Posterior vena cava (tissue), 2 donors: ENCODE measurements around the gene PSME1. TPM values are rescaled to one million over a fixed set of nuclear protein-coding genes. Genes with fewer than 3 reads are reported as not detected.

Experiments used
- DNase-seq: peaks from one replicate; pipeline ENCODE4 v3.0.0-alpha.2; 2020; ENCODE audit warnings: low spot score
- intact Hi-C, 2 donors: fragments of 100-400 bp; cut with DNase I; formaldehyde crosslinking; loops; one replicate each; pipeline versions ENCODE4 v1.14.1 to v1.14.2; 2022 to 2023
- total RNA-seq, 2 donors: library from RNA; stranded (reverse); fragmentation: NEBNext Ultra II Directional; extraction: Animal tissue kit (Norgen Biotek cat#: 25700); gene quantifications; one replicate each; pipeline ENCODE4 v1.2.1, GENCODE V29; 2021
- donor health status: DM: yes; HTN: yes; CAD: no.
- donor health status: DM: yes; HTN: yes; CAD: no.

Gene PSME1
- total RNA-seq, 2 donors from 2014 or later: 114 to 119 TPM

DNA sequence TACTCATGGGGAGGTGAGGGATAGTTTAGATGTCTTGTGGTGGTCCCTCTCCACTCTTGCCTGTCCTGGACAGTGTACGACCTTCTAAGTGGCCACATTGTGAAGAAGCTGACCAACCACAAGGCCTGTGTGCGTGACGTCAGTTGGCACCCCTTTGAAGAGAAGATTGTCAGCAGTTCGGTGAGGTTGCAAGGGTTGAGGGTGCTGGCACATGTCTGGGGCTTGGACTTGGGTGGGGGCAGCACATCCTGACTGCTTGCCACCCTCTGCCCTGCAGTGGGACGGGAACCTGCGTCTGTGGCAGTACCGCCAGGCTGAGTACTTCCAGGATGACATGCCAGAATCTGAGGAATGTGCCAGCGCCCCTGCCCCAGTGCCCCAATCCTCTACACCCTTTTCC lies 13.1 kb upstream of the PSME1 start:
- intact Hi-C loops: no loop called here
- DNase-seq: no peak

DNA sequence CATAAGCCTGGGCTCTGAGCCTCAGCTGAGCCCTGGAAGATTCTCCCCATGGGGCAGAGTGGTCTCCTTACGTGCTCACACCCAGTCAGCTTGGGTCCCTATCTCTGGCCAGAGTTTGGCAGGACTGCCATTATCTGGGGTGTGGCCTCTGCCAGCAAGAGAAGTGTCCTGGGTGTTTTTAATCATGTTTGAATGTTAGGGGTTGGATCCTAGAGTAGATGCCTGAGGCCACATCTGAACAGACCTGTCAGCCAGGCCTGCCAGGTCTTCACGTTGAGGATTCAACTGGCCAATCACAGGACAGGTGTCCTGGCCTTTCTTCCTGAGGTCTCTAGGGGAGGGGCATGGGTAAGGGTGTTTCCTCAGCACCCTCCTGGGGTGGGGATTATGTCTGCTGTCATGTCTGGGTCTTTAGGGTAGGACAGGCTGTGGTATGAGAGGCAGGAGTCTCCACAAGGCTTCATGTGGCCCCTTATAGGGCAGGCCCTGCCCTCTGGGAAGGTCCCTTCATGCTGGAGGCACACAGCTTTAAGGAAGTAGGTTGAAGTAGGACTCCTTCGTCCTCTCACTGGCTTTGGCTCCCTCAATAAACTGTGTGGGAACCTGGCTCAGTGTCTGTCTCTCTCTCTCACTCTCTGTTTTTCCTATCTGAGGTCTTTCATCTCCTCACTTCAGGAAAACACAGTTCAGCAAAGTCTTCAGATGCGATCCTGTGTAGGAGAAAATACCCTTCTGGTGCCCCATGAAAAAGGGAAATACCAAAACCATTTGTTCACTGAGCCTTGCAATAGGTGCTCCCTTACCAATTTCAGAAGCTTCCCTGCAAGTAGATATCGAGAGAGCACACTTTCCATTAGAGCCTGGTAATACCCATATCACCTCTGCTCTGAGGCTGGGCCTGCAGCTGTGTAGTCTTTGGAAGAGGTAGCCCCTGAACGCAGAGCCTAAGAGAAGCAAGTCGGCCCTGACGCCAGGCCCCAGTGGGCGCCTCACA lies 12.3 kb upstream of the PSME1 start:
- intact Hi-C loops: no loop called here
- no peak for DNase-seq

DNA sequence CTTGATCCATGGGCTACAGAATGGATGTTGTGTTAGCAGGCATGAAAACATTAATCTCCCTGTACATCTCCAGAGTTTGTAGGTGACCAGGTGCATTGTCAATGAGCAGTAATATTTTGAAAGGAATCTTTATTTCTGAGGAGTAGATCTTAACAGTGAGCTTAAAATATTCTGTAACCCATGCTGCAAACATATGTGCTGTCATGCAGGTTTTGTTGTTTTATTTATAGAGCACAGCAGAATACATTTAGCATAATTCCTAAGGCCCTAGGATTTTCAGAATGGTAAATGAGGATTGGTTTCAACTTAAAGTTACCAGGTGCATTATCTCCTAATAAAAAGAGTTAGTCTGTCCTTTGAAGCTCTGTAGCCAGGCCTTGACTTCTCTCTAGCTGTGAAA lies 9.1 kb upstream of the PSME1 start:
- intact Hi-C loops: no loop called here
- DNase-seq: no peak

DNA sequence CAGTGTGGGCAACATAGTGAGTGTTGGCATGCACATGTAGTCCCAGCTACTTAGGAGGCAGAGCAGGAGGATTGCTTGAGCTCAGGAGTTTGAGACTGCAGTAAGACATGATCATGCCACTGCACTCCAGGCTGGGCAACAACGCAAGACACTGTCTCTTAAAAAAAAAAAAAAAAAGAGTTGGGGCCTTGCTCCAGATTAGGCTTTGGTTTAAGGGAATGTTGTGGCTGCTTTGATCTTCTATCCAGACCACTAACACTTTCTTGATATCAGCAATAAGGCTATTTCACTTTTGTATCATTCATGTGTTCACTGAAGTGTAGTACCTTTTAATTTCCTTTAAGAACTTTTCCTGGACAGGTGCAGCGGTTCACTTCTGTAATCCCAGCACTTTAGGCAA lies 8.3 kb upstream of the PSME1 start:
- intact Hi-C loops: no loop called here
- DNase-seq: no peak

DNA sequence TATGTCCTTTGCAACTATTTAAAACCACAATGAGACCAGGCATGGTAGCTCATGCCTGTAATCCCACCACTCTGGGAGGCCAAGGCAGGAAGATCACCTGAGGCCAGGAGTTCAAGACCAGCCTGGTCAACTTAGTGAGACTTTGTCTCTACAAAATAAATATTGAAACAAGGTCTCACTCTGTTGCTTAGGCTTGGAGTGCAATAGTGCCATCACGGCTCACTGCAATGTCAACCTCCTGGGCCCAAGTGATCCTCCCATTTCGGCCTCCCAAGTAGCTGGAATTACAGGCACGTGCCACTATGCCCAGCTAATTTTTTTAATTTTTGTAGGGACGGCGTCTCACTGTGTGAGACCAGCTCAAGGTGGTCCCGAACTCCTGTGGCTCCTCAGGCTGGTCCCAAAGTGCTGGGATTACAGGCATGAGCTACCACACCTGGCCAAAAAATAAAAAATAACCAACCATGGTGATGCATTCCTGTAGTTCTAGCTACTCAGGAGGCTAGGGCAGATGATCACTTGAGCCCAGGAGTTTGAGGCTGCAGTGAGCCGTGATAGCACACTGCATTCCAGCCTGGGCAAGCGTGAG lies 6.5 kb upstream of the PSME1 start:
- DNase-seq: no peak

DNA sequence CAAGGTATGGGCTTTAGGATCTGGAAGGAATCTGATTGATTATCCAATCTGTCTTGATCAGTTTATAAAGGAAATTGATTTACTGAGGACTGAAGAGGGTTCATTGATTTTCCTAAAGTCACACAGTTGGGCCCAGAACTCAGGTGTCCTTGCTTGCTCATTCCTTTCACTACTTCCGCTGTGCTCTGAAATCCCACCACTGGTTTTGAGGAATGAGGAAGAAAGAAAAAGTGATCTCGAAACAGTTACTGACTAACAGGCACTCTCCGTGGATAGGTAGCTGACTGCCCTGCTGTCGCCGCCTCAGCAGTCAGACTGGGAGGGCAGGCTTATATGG lies 5.6 kb upstream of the PSME1 start, which contains the start of gene FITM1:
Gene FITM1, plus strand, starts transcription at position 280 of the 337 bp plus-strand sequence. CDS start 905 bp downstream, outside the sequence.
- no peak for DNase-seq
- intact Hi-C loops: no loop called here

More for the DNA sequence above, 6.5 kb upstream of the PSME1 start:
- intact Hi-C loops: no loop called here

DNA sequence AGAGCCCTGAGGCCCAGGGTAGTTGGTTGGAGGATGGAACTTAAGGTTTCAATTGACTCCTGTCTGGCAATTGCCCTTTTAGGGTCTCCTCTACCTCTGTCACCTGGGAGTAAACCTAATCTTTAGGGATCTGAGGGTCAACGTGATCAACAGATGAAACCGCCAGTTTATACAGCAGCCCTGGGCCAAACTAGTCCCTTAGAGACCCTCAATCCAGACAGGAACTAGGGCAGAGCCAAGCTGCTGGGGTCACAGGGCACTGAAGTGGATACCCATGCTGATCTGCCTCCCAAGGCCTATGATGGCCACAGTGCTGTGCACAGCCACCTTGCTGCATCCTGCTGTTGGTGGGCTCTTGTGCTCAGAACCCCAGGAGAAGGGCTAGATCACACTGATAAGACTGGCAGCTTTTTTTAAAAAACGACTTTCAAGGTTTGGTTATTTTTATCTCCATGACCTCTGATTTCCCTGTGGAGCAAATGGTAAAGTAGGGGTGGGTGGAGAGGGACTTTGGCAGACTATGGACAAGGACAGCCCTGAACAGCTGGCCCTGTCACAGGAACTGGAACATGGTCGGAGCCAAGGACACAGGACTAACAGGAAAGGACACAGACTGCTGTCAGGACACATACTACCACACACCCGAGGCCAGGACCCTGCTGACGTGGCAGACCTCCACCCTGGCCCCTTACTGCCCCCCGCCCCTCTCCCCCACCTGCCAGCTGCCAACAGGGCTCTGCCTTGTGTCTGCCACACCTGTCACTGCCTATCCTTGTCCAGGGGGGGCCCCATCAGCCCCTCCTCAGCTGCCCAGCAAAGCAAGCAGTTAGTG lies 5.1 kb upstream of the PSME1 start:
- DNase-seq: no peak
- intact Hi-C loops: no loop called here

DNA sequence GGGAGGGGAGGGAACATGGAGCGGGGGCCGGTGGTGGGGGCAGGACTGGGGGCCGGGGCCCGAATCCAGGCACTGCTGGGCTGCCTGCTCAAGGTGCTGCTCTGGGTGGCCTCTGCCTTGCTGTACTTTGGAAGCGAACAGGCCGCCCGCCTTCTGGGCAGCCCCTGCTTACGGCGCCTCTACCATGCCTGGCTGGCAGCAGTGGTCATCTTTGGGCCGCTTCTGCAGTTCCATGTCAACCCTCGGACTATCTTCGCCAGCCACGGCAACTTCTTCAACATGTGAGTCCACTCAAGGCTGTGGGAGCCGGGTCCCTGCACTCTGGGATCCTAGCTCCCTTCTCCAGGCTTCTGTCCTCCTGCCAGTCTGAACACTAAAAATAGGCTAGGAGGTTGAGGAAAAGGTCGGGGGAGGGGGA lies 4.4 kb upstream of the PSME1 start:
- intact Hi-C loops: no loop called here
- no peak for DNase-seq

DNA sequence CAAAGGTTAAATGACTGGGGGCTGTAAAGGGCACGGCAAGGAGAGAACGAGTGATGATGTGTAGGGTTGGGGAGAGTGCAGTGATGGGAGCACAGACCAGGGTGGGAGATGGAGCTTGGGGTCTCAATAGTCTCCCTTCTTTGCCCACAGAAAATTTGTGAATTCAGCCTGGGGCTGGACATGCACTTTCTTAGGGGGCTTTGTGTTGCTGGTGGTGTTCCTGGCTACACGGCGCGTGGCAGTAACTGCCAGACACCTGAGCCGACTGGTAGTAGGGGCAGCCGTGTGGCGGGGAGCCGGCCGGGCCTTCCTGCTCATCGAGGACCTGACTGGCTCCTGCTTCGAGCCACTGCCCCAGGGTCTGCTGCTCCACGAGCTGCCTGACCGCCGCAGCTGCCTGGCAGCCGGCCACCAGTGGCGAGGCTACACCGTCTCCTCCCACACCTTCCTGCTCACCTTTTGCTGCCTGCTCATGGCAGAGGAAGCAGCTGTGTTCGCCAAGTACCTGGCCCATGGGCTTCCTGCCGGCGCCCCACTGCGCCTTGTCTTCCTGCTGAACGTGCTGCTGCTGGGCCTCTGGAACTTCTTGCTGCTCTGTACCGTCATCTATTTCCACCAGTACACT lies 3.8 kb upstream of the PSME1 start:
- intact Hi-C loops: no loop called here
- no peak for DNase-seq

DNA sequence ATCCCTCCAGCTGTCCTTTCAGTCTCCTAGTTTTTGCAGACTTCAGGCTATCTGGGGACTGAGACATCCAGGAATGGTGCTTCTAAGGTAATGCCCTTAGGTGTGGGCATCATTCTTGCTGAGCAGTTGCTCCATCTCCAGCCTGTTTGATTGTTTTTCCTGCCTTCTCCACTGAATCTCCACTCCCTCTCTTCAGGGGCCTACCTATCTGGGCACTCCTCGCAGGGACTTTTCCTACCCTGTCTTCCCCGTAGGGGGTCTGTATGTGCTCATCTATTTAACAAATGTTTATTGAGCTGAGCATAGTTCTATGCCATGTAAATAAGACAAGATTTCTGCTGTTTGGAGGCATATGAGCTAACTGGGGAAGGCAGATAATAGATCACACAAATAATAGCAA lies 3.0 kb upstream of the PSME1 start:
- no peak for DNase-seq
- intact Hi-C loops: no loop called here

DNA sequence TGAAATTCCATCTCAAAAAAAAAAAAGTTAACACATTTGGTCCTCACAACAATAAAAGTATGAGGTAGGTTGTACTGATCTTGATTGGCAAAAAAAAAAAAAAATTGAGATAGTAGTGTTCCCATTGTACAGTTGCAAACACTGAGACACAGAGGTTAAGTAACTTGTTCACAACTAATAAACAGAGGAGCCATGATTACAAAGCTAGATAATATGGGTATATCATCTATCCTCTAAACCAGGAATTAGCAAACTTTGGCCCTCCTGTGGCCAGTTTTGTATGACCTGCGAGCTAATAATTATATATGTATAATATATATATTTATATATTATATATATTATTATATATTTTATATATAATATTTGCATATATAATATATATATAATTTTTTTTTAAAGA lies 2.3 kb upstream of the PSME1 start:
- no peak for DNase-seq
- intact Hi-C loops: no loop called here

DNA sequence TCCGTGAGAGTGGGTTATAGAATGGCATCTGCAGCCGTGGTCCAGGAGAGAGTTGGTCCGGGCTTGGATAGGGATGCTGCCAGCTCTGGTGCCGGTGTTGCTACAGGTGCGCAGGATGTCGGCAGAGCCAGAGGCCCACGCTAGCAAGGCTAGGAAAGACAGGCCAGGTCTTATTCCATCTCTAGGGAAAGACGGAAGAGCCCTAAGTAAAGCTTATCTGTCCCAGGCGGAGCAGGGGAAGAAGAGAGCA lies 485 bp upstream of the PSME1 start:
- intact Hi-C loops: no loop called here
- peak; percentile 80 for DNase-seq

DNA sequence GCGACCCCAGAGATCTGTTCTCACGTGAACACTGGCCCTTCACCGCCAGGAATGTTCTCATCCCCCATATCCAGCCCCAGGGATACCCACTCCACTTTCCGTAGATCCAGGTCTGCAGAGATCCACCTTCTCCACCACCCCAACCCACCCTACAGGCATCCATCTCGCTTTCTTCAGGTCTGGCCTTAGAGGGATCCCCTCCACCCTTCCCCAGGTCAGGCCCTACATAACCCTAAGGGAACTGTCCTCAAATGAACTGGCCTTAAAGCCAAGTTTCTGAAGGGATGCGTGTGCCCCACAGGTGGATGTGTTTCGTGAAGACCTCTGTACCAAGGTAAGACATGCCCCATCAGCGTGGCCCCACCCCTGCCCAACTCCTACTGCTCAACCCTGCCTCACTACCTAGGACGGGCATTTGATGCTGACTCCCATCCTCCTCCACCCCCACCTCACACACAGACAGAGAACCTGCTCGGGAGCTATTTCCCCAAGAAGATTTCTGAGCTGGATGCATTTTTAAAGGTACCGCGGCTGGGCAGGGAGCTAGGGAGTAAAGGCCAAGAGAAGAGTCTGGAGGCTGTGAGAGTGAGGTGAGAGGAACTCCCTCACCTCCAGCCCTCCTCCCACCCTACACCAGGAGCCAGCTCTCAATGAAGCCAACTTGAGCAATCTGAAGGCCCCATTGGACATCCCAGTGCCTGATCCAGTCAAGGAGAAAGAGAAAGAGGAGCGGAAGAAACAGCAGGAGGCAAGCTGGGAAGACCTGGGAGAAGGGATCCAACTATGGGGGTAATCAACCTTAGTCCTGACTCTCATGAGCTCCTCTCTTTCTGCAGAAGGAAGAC lies 912 bp downstream of the PSME1 start:
- intact Hi-C loops: no loop called here

DNA sequence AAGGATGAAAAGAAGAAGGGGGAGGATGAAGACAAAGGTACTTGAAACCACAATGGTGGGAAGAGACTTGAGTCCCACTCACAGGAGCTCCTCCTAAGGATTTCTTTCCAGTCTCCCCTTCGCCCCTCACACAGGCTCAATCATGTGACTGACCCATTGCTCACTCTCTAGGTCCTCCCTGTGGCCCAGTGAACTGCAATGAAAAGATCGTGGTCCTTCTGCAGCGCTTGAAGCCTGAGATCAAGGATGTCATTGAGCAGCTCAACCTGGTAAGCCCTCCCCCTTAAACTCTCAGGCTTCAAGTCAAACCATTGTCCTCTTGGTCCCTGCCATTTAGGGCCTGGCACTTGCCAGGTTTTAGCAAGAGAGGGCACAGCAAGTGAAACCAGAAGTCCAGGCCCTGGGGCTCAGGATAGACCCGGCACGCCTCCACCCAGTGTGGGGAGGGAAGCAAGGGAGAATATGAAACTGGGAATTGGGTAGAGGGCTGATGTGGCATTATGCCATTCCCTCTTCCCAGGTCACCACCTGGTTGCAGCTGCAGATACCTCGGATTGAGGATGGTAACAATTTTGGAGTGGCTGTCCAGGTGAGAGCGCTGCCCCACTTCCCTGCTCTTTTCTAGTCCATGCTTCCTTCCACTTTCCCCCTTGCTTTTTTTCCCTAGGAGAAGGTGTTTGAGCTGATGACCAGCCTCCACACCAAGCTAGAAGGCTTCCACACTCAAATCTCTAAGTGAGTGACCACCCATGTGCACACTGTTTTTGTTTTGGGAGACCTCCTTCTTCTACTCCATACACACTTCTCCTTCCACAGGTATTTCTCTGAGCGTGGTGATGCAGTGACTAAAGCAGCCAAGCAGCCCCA lies 1.8 kb downstream of the PSME1 start:
- no peak for DNase-seq
- intact Hi-C loops: no loop called here

More for the DNA sequence above, 912 bp downstream of the PSME1 start:
- DNase-seq: no peak

DNA sequence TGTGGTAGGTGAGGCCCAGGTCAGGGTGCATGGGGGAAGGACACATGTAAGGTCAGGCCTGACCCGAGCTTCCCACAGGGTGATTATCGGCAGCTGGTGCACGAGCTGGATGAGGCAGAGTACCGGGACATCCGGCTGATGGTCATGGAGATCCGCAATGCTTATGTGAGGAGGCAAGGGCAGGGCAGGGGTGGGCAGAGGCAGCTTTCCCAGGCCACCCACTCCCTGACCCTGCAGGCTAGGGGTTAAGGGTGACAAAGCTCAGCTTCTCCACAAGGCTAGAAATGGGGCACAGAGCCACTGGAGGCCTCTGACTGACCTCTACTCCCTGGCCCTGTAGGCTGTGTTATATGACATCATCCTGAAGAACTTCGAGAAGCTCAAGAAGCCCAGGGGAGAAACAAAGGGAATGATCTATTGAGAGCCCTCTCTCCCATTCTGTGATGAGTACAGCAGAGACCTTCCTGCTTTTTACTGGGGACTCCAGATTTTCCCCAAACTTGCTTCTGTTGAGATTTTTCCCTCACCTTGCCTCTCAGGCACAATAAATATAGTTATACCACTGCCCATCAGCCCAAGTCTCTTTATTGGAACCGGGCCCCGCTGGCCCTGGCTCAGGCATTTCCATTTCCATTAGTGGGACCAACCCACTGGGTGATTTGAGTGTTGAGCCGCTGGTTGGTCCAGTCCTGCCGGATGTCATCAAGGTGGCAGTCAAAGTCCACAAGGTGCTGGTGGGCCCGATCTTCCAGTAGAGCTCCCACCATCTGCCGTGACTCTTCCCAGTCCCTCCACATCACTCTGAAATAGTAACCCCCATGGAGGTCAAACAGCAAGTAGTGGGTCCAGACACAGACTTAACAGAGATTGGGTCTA lies 2.6 kb downstream of the PSME1 start:
- intact Hi-C loops: no loop called here
- no peak for DNase-seq

DNA sequence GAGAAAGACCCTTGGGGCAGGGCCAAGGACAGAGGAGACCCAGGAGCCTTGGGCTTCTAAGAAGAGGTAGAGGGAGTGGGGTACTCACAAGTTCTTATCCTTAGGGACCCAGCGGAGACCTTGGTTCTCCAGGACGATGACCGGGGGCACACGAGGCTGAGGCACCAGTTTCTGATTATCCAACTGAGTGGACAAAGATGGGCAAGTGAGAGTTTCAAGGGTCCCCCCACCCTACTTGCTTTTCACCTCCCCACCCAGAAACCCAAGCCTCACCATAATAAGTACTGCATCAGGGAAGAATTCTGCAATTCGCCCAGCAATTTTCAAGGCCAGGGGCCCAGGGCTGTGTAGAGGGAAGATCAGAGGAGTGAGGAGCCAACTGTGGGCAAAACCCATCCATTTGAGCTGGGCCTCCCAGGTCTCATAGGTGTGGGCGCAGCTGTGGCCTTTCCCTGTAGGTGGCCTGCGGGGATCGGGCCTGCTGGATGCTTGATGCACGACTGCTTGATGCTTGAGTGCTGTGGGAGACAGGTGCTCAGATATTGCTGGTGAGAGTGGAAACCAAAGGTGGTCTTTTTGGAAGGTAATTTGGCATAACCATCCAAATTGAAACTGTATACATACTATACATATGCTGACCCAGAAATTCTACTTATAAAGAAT lies 3.4 kb downstream of the PSME1 start:
- intact Hi-C loops: no loop called here

More for the DNA sequence above, 3.4 kb downstream of the PSME1 start:
- no peak for DNase-seq
